ENCODE data around the gene DCAF4L1.

DCAF4L1 gene

DNA sequence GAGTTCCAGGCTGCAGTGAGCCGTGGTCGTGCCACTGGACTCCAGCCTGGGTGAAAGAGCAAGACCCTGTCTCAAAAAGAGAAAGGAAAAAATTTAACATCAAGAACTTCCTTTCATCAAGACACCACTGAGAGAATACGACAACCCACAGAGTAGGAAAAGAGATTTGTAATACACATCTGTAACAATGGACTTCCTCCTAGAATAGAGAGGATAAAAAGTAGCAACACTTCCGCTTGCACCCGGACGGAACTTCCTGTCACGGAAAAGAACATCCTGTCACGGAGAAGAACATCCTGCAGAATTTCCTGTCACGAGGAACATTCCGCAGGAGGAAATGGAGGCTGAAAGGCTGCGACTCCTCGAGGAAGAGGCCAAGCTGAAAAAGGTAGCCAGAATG is at the start of gene DCAF4L1:
DCAF4L1 (plus strand) TSS at position 301 of the 400 bp plus-strand sequence; CDS start at position 338, 37 bp downstream.
- DNase-seq = no peak

DNA sequence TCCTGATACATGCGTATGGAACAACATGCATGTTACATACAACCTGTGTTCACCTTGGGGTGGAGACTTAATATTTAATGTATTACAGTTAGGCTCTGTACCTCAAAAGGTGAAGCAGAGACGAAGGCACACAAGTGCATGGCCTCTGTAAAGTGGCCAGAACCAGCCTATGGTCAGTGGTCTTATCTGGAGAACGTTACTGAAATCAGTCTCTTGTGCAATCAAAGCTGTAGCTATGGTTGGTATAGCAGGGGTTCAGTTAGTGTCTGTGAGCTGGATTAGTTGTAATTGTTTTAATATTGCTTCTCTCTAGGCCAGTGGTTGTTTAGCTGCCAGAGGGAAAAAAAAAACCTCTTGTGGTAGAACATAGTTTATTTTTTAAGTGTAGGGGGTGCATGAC is 48.6 kb upstream of the DCAF4L1 start:
- no peak for DNase-seq

- no peak for DNase-seq
Observed at GRCh38 chr4:41933997-41934503, 47.5 kb upstream of the DCAF4L1 start.

DNA sequence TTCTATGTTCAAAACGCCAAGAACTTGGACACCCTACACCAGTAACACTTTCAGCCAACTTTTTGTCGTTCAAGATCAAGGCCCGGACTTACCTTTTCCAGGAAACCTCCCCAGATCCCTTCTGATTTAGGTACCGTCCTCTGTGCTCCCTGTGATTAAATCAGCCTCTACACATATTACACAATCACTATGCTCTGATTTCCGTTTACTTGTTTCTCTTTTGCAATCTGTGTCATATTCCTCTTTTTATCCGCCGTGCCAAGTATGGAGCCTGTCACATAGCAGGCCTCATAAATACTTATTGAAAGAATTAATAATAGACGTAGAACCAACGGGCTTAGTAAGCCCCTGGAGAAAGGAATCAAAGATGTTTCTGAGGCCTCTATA is 47.0 kb upstream of the DCAF4L1 start:
- DNase-seq = no peak

GRCh38 chr4:41934901-41935651 is 46.5 kb upstream of the DCAF4L1 start, which contains the start of gene TMEM33:
TMEM33 (plus strand) TSS chr4:41935429; CDS start chr4:41935485, 56 bp downstream.
- DNase-seq = peak; percentile 59

GRCh38 chr4:41935652-41936021 is 45.9 kb upstream of the DCAF4L1 start:
- no peak for DNase-seq

GRCh38 chr4:41939016-41939626 is 42.4 kb upstream of the DCAF4L1 start:
- DNase-seq = no peak

- no peak for DNase-seq
Observed at GRCh38 chr4:41940834-41941233, 40.7 kb upstream of the DCAF4L1 start.

GRCh38 chr4:41943506-41943905 is 38.0 kb upstream of the DCAF4L1 start:
- DNase-seq = no peak

GRCh38 chr4:41944089-41944488 is 37.5 kb upstream of the DCAF4L1 start:
- DNase-seq = no peak

GRCh38 chr4:41949531-41949930 is 32.0 kb upstream of the DCAF4L1 start:
- DNase-seq = no peak

DNA sequence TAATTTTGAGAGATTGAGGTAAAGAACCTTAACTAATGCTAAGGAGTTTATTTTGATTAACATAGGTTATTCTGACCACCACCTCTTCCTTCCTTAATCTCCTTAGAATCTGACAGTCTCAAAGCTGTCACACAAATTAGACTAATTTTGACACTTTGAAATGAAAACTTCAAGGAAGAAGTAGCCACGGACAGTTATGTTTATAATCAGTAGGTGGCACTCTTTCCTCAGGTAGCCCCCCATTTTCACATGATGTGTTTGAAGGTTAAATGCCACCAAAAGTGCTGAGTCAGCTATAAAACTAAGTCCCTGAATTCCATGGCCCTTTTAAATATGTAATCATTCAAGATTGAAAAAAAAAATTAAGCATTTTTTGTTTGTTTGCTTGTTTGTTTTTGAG is 23.9 kb upstream of the DCAF4L1 start:
- no peak for DNase-seq

- no peak for DNase-seq
Observed at GRCh38 chr4:41963105-41963504, 18.5 kb upstream of the DCAF4L1 start.

DNA sequence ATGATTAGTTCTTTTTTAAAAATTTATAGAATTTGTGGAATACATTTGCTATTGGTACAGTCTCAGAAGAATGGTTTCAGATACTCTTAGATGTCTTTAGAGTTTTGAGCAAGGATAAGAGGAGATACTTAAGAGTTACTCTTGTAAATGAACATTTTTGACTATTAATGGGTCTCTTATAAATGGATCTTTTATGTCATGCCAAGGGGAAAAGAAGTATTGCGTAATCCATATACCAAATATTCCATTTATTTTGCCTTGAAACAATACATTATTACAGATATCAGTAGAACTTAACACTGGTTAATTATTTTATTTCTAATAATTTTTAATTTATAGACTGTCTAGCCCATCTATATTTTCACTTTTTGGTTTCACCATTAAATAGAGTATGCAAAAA is 17.2 kb upstream of the DCAF4L1 start:
- no peak for DNase-seq

- DNase-seq = no peak
Observed at GRCh38 chr4:41967392-41967791, 14.2 kb upstream of the DCAF4L1 start.

DNA sequence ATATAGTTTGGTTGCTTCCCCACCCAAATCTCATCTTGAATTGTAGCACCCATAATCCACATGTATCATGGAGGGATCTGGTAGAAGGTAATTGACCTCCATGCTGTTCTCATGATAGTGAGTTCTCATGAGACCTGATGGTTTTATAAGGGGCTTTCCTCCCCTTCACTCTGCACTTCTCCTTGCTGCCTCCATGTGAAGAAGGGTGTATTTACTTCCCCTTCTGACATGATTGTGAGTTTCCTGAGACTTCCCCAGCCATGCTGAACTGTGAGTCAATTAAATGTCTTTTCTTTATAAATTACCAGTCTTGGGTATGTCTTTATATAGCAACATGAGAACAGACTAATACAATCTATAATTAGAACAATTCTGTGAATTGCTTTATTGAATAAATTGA is 11.9 kb upstream of the DCAF4L1 start:
- DNase-seq = no peak

DNA sequence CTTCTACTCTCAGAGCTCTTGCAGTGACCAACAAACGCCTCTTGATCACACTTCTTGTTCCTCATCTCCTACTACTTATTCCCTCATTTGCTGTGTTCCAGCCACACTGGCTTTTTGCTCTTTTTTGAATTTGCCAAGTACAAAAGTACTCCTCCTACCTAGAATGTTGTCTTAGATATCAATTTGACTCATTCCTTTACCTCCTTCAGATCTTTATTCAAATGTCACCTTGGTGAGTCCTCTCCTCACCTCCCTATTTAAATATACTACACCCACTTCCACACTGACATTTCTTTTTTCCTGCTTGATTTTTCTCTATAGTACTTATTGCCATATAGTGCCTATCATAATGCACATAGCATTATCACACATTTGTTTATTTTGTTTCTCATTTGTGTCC is 6.2 kb upstream of the DCAF4L1 start:
- DNase-seq = no peak

- DNase-seq = no peak
Observed at GRCh38 chr4:41976775-41977516, 4.6 kb upstream of the DCAF4L1 start.

GRCh38 chr4:41977709-41978108 is 3.8 kb upstream of the DCAF4L1 start:
- DNase-seq = no peak

DNA sequence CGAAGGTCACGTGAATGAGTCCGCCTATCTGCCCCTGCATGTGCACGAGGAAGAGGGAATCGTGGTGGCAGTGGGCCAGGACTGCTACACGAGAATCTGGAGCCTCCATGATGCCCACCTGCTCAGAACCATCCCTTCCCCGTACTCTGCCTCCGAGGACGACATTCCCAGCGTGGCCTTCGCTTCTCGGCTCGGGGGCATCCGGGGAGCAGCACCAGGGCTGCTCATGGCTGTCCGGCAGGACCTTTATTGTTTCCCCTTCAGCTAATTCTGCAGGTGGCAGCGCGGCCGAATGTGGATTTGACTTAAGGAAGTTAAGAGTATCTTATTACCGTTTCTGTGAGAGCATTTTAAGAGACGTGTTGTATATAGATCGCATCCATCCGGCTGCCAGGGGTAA is 1.2 kb downstream of the DCAF4L1 start:
- DNase-seq = no peak

DNA sequence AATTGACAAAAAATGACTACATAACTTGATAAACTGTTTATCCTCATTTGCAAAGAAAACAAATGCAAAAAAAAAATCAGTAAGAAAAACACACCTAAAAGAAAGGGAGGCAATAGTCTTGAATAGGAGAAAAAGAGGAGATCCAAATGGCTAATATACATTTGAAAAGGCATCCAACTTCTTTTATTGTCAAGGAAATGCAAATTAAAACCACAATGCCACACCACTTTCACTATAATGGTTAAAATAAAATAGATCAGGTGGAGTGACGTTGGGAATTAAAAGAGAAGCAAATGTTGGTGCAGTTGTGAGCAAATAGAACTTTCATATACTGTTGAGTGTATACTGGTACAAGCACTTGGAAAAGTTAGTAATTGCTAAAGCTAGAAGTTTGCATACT is 3.6 kb downstream of the DCAF4L1 start:
- DNase-seq = no peak

GRCh38 chr4:41989994-41990364 is 8.4 kb downstream of the DCAF4L1 start:
- DNase-seq = no peak

- DNase-seq = peak; percentile 77
Observed at GRCh38 chr4:41990365-41991111, 9.0 kb downstream of the DCAF4L1 start, which contains the start of gene SLC30A9. SLC30A9 (plus strand) TSS chr4:41990530; CDS start chr4:41990652, 122 bp downstream.
